GM12878 (cell line): ENCODE results near the gene LRRC39.
"Not testable (repeated sequence)": the region's sequence is repeated elsewhere in the genome, so short reads cannot be mapped to it uniquely, and the experiment has no call there.

ENCODE experiments used
- RAD51 ChIP-seq: fragments of 450-650 bp; IDR thresholded peaks from 2 replicates; pipeline ENCODE4 v1.6.1; 2016; ENCODE audit warnings: moderate library complexity, mild to moderate bottlenecking, inconsistent platforms
- TF ChIP-seq, protein P1 (sequence below), 3 experiments: IDR thresholded peaks in 2 of 3; conservative IDR thresholded peaks in 1 of 3; 2 replicates each; pipeline ENCODE4 v1.5.1; 2011; ENCODE audit warnings: low read depth in 3 of 3, low read length in 3 of 3, mild to moderate bottlenecking in 3 of 3, control low read depth in 2 of 3, moderate library complexity in 2 of 3, inconsistent platforms in 1 of 3, mixed read lengths in 1 of 3; ENCODE audit not compliant: control insufficient read depth in 2 of 3, insufficient read depth in 1 of 3; ENCODE audit errors: extremely low read depth in 1 of 3

DNA sequence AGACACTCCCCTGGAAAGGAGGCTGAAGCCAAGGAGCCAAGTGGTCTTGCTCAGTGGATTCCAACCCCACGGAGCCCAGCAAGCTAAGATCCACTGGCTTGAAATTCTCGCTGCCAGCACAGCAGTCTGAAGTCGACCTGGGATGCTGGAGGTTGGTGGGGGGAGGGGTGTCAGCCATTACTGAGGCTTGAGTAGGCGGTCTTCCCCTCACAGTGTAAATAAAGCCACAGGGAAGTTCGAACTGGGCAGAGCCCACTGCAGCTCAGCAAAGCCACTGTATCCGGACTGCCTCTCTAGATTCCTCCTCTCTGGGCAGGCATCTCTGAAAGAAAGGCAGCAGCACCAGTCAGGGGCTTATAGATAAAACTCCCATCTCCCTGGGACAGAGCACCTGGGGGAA lies 22.0 kb upstream of the LRRC39 start:
- TF ChIP-seq, protein P1, sequence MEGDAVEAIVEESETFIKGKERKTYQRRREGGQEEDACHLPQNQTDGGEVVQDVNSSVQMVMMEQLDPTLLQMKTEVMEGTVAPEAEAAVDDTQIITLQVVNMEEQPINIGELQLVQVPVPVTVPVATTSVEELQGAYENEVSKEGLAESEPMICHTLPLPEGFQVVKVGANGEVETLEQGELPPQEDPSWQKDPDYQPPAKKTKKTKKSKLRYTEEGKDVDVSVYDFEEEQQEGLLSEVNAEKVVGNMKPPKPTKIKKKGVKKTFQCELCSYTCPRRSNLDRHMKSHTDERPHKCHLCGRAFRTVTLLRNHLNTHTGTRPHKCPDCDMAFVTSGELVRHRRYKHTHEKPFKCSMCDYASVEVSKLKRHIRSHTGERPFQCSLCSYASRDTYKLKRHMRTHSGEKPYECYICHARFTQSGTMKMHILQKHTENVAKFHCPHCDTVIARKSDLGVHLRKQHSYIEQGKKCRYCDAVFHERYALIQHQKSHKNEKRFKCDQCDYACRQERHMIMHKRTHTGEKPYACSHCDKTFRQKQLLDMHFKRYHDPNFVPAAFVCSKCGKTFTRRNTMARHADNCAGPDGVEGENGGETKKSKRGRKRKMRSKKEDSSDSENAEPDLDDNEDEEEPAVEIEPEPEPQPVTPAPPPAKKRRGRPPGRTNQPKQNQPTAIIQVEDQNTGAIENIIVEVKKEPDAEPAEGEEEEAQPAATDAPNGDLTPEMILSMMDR (IDR thresholded peaks at IDR 0.05 in 2 of 3, conservative IDR thresholded peaks at IDR 0.05 in 1 of 3; ENCODE audit: control insufficient read depth in 2 of 3, extremely low read depth in 1 of 3, insufficient read depth in 1 of 3, low read depth in 3 of 3, low read length in 3 of 3) = not testable (repeated sequence)
- TF ChIP-seq RAD51 = not testable (repeated sequence)
